Measurements from ENCODE around the gene BRD1.

The BRD1 gene

GRCh38 chr22:49726022-49726681 is 101.5 kb downstream of the BRD1 start:
- no peak for DNase-seq

- DNase-seq = no peak
Measured at GRCh38 chr22:49725516-49725915, 102.2 kb downstream of the BRD1 start.

- no peak for DNase-seq
Measured at GRCh38 chr22:49724893-49725489, 102.7 kb downstream of the BRD1 start.

- no peak for DNase-seq
Measured at GRCh38 chr22:49724030-49724892, 103.4 kb downstream of the BRD1 start.

GRCh38 chr22:49723478-49724029 is 104.1 kb downstream of the BRD1 start:
- no peak for DNase-seq
